ENCODE results near the gene SULT1C3.

Gene SULT1C3

GRCh38 chr2:108263401-108263800 is 23.6 kb downstream of the SULT1C3 start:
- H3K27ac ChIP-seq (ENCODE audit: insufficient read depth in 1 of 2, low read depth in 1 of 2, low read length in 2 of 2, poor library complexity in 1 of 2, severe bottlenecking in 2 of 2), result no peak overlapping the region
- CTCF ChIA-PET, result no interaction called here

GRCh38 chr2:108266218-108266617 is 26.4 kb downstream of the SULT1C3 start:
- WGBS (ENCODE audit: insufficient coverage), result no CpG with 5 or more reads among the region's 3 CpGs
- no peak overlapping the region for H3K4me3 ChIP-seq (ENCODE audit: control insufficient read depth in 1 of 7, extremely low read depth in 1 of 7, insufficient read depth in 4 of 7, low read depth in 2 of 7, low read length in 6 of 7)
- no peaks in the 10 kb centered on the region for H3K27me3 ChIP-seq (replicated peaks in 2 of 5; ENCODE audit: control insufficient read depth in 4 of 5, insufficient read depth in 5 of 5, low read length in 4 of 5)
- peaks cover 0 to 1% (median 0%) of the 10 kb centered on the region in 5 experiments for H3K9me3 ChIP-seq (ENCODE audit: control extremely low read depth in 1 of 5, control insufficient read depth in 4 of 5, insufficient read depth in 2 of 5, low read depth in 1 of 5, low read length in 4 of 5)
- peaks cover 0 to 6% (median 0%) of the 10 kb centered on the region in 4 experiments for H3K4me1 ChIP-seq (ENCODE audit: control extremely low read depth in 1 of 4, control insufficient read depth in 4 of 4, insufficient read depth in 4 of 4, low read length in 3 of 4)
- DNase-seq, result no peak
- H3K36me3 ChIP-seq (ENCODE audit: control insufficient read depth in 4 of 4, insufficient read depth in 4 of 4, low read length in 3 of 4), result no peaks in the 10 kb centered on the region
- H3K27ac ChIP-seq (ENCODE audit: insufficient read depth in 1 of 2, low read depth in 1 of 2, low read length in 2 of 2, poor library complexity in 1 of 2, severe bottlenecking in 2 of 2), result no peak overlapping the region
- ChIA-PET CTCF (no interaction called here), POLR2A (no interaction called here)

More at GRCh38 chr2:108263401-108263800, 23.6 kb downstream of the SULT1C3 start:
- Histone ChIP-seq H3K36me3 (ENCODE audit: control insufficient read depth in 4 of 4, insufficient read depth in 4 of 4, low read length in 3 of 4) (no peaks in the 10 kb centered on the region), H3K4me3 (ENCODE audit: control insufficient read depth in 1 of 7, extremely low read depth in 1 of 7, insufficient read depth in 4 of 7, low read depth in 2 of 7, low read length in 6 of 7) (no peak overlapping the region), H3K9me3 (ENCODE audit: control extremely low read depth in 1 of 5, control insufficient read depth in 4 of 5, insufficient read depth in 2 of 5, low read depth in 1 of 5, low read length in 4 of 5) (peaks cover 0 to 1% (median 0%) of the 10 kb centered on the region in 5 experiments), H3K4me1 (ENCODE audit: control extremely low read depth in 1 of 4, control insufficient read depth in 4 of 4, insufficient read depth in 4 of 4, low read length in 3 of 4) (peaks cover 0 to 6% (median 0%) of the 10 kb centered on the region in 4 experiments), H3K27me3 (replicated peaks in 2 of 5; ENCODE audit: control insufficient read depth in 4 of 5, insufficient read depth in 5 of 5, low read length in 4 of 5) (no peaks in the 10 kb centered on the region)
- no peak for DNase-seq
- POLR2A ChIA-PET, result no interaction called here

- no peaks in the 10 kb centered on the region for H3K36me3 ChIP-seq (ENCODE audit: control insufficient read depth in 4 of 4, insufficient read depth in 4 of 4, low read length in 3 of 4)
- peak in 2 of 3 donors; percentile 33 to 34 for DNase-seq
- CTCF ChIA-PET, result no interaction called here
- peaks cover 0 to 1% (median 0%) of the 10 kb centered on the region in 5 experiments for H3K9me3 ChIP-seq (ENCODE audit: control extremely low read depth in 1 of 5, control insufficient read depth in 4 of 5, insufficient read depth in 2 of 5, low read depth in 1 of 5, low read length in 4 of 5)
- H3K27ac ChIP-seq (ENCODE audit: insufficient read depth in 1 of 2, low read depth in 1 of 2, low read length in 2 of 2, poor library complexity in 1 of 2, severe bottlenecking in 2 of 2), result no peak overlapping the region
- peaks cover 0 to 6% (median 0%) of the 10 kb centered on the region in 4 experiments for H3K4me1 ChIP-seq (ENCODE audit: control extremely low read depth in 1 of 4, control insufficient read depth in 4 of 4, insufficient read depth in 4 of 4, low read length in 3 of 4)
- POLR2A ChIA-PET, result no interaction called here
- 47% methylated on average over 3 of the region's 5 CpGs for WGBS (ENCODE audit: insufficient coverage)
- H3K27me3 ChIP-seq (replicated peaks in 2 of 5; ENCODE audit: control insufficient read depth in 4 of 5, insufficient read depth in 5 of 5, low read length in 4 of 5), result no peaks in the 10 kb centered on the region
- H3K4me3 ChIP-seq (ENCODE audit: control insufficient read depth in 1 of 7, extremely low read depth in 1 of 7, insufficient read depth in 4 of 7, low read depth in 2 of 7, low read length in 6 of 7), result no peak overlapping the region
Observed at GRCh38 chr2:108267101-108267500, 27.3 kb downstream of the SULT1C3 start.

- H3K27me3 ChIP-seq (replicated peaks in 2 of 5; ENCODE audit: control insufficient read depth in 4 of 5, insufficient read depth in 5 of 5, low read length in 4 of 5), result no peaks in the 10 kb centered on the region
- no peaks in the 10 kb centered on the region for H3K36me3 ChIP-seq (ENCODE audit: control insufficient read depth in 4 of 4, insufficient read depth in 4 of 4, low read length in 3 of 4)
- no peak overlapping the region for H3K27ac ChIP-seq (ENCODE audit: insufficient read depth in 1 of 2, low read depth in 1 of 2, low read length in 2 of 2, poor library complexity in 1 of 2, severe bottlenecking in 2 of 2)
- H3K9me3 ChIP-seq (ENCODE audit: control extremely low read depth in 1 of 5, control insufficient read depth in 4 of 5, insufficient read depth in 2 of 5, low read depth in 1 of 5, low read length in 4 of 5), result no peaks in the 10 kb centered on the region
- WGBS (ENCODE audit: insufficient coverage), result 100% methylated on average over 1 of the region's 4 CpGs
- ChIA-PET CTCF (no interaction called here), POLR2A (no interaction called here)
- H3K4me3 ChIP-seq (ENCODE audit: control insufficient read depth in 1 of 7, extremely low read depth in 1 of 7, insufficient read depth in 4 of 7, low read depth in 2 of 7, low read length in 6 of 7), result no peak overlapping the region
- no peak for DNase-seq
- H3K4me1 ChIP-seq (ENCODE audit: control extremely low read depth in 1 of 4, control insufficient read depth in 4 of 4, insufficient read depth in 4 of 4, low read length in 3 of 4), result peaks cover 0 to 6% (median 0%) of the 10 kb centered on the region in 4 experiments
Observed at GRCh38 chr2:108268001-108268400, 28.2 kb downstream of the SULT1C3 start.

GRCh38 chr2:108270346-108270745 is 30.6 kb downstream of the SULT1C3 start:
- Histone ChIP-seq H3K9me3 (ENCODE audit: control extremely low read depth in 1 of 5, control insufficient read depth in 4 of 5, insufficient read depth in 2 of 5, low read depth in 1 of 5, low read length in 4 of 5) (no peaks in the 10 kb centered on the region), H3K36me3 (ENCODE audit: control insufficient read depth in 4 of 4, insufficient read depth in 4 of 4, low read length in 3 of 4) (no peaks in the 10 kb centered on the region), H3K27me3 (replicated peaks in 2 of 5; ENCODE audit: control insufficient read depth in 4 of 5, insufficient read depth in 5 of 5, low read length in 4 of 5) (no peaks in the 10 kb centered on the region), H3K27ac (ENCODE audit: insufficient read depth in 1 of 2, low read depth in 1 of 2, low read length in 2 of 2, poor library complexity in 1 of 2, severe bottlenecking in 2 of 2) (no peak overlapping the region), H3K4me1 (ENCODE audit: control extremely low read depth in 1 of 4, control insufficient read depth in 4 of 4, insufficient read depth in 4 of 4, low read length in 3 of 4) (peaks cover 0 to 6% (median 0%) of the 10 kb centered on the region in 4 experiments), H3K4me3 (ENCODE audit: control insufficient read depth in 1 of 7, extremely low read depth in 1 of 7, insufficient read depth in 4 of 7, low read depth in 2 of 7, low read length in 6 of 7) (no peak overlapping the region)
- CTCF ChIA-PET, result no interaction called here
- DNase-seq, result no peak
- 77% methylated on average over 3 of the region's 3 CpGs for WGBS (ENCODE audit: insufficient coverage)
- POLR2A ChIA-PET, result no interaction called here

GRCh38 chr2:108270768-108271506 is 31.2 kb downstream of the SULT1C3 start:
- POLR2A ChIA-PET, result no interaction called here
- H3K36me3 ChIP-seq (ENCODE audit: control insufficient read depth in 4 of 4, insufficient read depth in 4 of 4, low read length in 3 of 4), result no peaks in the 10 kb centered on the region
- DNase-seq, result no peak
- H3K27ac ChIP-seq (ENCODE audit: insufficient read depth in 1 of 2, low read depth in 1 of 2, low read length in 2 of 2, poor library complexity in 1 of 2, severe bottlenecking in 2 of 2), result no peak overlapping the region
- WGBS (ENCODE audit: insufficient coverage), result 91% methylated on average over 4 of the region's 5 CpGs
- peaks cover 0 to 6% (median 0%) of the 10 kb centered on the region in 4 experiments for H3K4me1 ChIP-seq (ENCODE audit: control extremely low read depth in 1 of 4, control insufficient read depth in 4 of 4, insufficient read depth in 4 of 4, low read length in 3 of 4)
- no peaks in the 10 kb centered on the region for H3K9me3 ChIP-seq (ENCODE audit: control extremely low read depth in 1 of 5, control insufficient read depth in 4 of 5, insufficient read depth in 2 of 5, low read depth in 1 of 5, low read length in 4 of 5)
- CTCF ChIA-PET, result no interaction called here
- no peaks in the 10 kb centered on the region for H3K27me3 ChIP-seq (replicated peaks in 2 of 5; ENCODE audit: control insufficient read depth in 4 of 5, insufficient read depth in 5 of 5, low read length in 4 of 5)
- no peak overlapping the region for H3K4me3 ChIP-seq (ENCODE audit: control insufficient read depth in 1 of 7, extremely low read depth in 1 of 7, insufficient read depth in 4 of 7, low read depth in 2 of 7, low read length in 6 of 7)

- no peak overlapping the region for H3K27ac ChIP-seq (ENCODE audit: insufficient read depth in 1 of 2, low read depth in 1 of 2, low read length in 2 of 2, poor library complexity in 1 of 2, severe bottlenecking in 2 of 2)
- H3K27me3 ChIP-seq (replicated peaks in 2 of 5; ENCODE audit: control insufficient read depth in 4 of 5, insufficient read depth in 5 of 5, low read length in 4 of 5), result no peaks in the 10 kb centered on the region
- no peak for DNase-seq
- H3K4me1 ChIP-seq (ENCODE audit: control extremely low read depth in 1 of 4, control insufficient read depth in 4 of 4, insufficient read depth in 4 of 4, low read length in 3 of 4), result peaks cover 0 to 6% (median 0%) of the 10 kb centered on the region in 4 experiments
- ChIA-PET CTCF (no interaction called here), POLR2A (no interaction called here)
- H3K4me3 ChIP-seq (ENCODE audit: control insufficient read depth in 1 of 7, extremely low read depth in 1 of 7, insufficient read depth in 4 of 7, low read depth in 2 of 7, low read length in 6 of 7), result no peak overlapping the region
- H3K9me3 ChIP-seq (ENCODE audit: control extremely low read depth in 1 of 5, control insufficient read depth in 4 of 5, insufficient read depth in 2 of 5, low read depth in 1 of 5, low read length in 4 of 5), result no peaks in the 10 kb centered on the region
- 96% methylated on average over 6 of the region's 7 CpGs for WGBS (ENCODE audit: insufficient coverage)
- no peaks in the 10 kb centered on the region for H3K36me3 ChIP-seq (ENCODE audit: control insufficient read depth in 4 of 4, insufficient read depth in 4 of 4, low read length in 3 of 4)
Observed at GRCh38 chr2:108271691-108272253, 32.0 kb downstream of the SULT1C3 start.

All from common myeloid progenitor, CD34-positive (primary cell).